ENCODE results near the gene CCDC27. TPM values are rescaled to one million over a fixed set of nuclear protein-coding genes. Genes with fewer than 3 reads are reported as not detected.

CCDC27 gene
- total RNA-seq, 3 donors from 2014 or later: not detected

DNA sequence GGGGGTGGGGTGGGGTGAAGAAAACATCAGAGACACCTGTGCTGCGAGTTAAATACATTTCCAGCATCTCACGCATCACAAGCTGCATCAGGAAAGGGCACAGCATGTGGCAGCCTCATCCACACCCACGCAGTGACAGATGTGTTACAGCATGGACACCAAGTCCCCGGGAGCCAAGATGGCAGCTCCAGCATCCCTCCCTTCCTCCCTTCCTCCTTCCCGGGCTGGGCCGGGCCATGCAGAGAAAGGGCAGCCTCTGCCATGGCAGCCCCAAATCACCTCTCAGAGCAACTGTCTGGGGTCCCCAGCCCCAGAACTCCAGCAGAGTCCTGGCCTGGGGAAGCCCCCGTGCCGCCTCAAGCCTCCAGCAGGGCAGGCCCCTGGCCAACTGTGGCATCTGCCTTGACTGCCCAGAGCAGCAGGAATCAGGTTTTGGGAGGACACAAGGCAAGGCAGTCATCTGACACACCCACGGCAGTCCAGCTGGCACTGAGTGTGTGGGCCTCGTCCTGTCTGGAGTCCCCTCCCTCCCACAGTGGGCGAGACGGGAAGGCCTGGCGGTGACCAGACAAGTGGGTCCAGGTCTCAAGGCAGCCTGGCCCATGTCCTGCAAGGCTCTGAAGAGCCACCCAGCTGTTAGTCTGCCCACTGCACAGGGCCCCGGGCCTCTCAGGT, 26.5 kb downstream of the CCDC27 start:
- H3K36me3 ChIP-seq (ENCODE audit: low read depth): peaks cover 8% of the 10 kb centered on the region
- H3K4me3 ChIP-seq: no peak overlapping the region
- TF ChIP-seq, protein P1, sequence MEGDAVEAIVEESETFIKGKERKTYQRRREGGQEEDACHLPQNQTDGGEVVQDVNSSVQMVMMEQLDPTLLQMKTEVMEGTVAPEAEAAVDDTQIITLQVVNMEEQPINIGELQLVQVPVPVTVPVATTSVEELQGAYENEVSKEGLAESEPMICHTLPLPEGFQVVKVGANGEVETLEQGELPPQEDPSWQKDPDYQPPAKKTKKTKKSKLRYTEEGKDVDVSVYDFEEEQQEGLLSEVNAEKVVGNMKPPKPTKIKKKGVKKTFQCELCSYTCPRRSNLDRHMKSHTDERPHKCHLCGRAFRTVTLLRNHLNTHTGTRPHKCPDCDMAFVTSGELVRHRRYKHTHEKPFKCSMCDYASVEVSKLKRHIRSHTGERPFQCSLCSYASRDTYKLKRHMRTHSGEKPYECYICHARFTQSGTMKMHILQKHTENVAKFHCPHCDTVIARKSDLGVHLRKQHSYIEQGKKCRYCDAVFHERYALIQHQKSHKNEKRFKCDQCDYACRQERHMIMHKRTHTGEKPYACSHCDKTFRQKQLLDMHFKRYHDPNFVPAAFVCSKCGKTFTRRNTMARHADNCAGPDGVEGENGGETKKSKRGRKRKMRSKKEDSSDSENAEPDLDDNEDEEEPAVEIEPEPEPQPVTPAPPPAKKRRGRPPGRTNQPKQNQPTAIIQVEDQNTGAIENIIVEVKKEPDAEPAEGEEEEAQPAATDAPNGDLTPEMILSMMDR (IDR thresholded peaks at IDR 0.05): no peak
- H3K9me3 ChIP-seq: no peaks in the 10 kb centered on the region
- peak in 1 of 3 donors; percentile 45 for DNase-seq
- intact Hi-C loops (cut with DNase I, micrococcal nuclease): no loop called here
- H3K4me1 ChIP-seq (ENCODE audit: low read depth): peaks cover 14% of the 10 kb centered on the region
- ATAC-seq: no peak

DNA sequence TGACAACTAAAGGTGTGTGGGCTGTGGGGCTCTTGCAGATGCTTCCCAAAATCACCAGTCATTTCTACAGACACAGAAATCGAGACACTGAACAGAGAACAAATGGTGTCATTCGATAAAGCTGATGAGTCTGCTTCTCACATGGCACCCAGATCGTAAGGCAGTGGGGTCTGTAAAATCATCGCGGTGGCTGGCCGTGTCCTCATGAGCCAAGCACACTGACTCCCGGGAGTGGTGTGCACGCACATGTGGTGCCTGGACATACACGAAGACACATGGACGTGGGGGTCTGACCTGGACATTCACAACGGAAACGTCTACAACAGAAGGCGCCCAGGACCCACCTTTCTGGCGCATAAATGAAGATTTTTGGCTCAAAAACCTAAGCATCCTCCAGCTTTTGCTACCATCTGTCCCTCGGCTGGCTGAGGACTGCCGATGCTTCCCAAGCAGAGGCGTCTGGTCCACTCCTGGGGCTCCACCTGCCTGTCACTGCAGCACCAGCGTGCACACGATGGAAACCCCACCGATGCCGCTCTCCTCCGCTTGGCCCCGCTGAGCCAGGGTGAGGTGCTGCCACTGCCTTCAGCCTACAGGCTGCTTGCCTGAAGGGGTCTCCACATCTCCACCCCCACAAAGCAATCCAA, 27.1 kb downstream of the CCDC27 start:
- Histone ChIP-seq H3K9me3 (no peaks in the 10 kb centered on the region), H3K36me3 (ENCODE audit: low read depth) (peaks cover 14% of the 10 kb centered on the region), H3K4me3 (no peak overlapping the region), H3K4me1 (ENCODE audit: low read depth) (peaks cover 14% of the 10 kb centered on the region)
- no peak for ATAC-seq
- TF ChIP-seq, protein P1 (IDR thresholded peaks at IDR 0.05): no peak
- intact Hi-C loops (cut with DNase I, micrococcal nuclease): no loop called here
- peak in 1 of 3 donors; percentile 36 for DNase-seq

DNA sequence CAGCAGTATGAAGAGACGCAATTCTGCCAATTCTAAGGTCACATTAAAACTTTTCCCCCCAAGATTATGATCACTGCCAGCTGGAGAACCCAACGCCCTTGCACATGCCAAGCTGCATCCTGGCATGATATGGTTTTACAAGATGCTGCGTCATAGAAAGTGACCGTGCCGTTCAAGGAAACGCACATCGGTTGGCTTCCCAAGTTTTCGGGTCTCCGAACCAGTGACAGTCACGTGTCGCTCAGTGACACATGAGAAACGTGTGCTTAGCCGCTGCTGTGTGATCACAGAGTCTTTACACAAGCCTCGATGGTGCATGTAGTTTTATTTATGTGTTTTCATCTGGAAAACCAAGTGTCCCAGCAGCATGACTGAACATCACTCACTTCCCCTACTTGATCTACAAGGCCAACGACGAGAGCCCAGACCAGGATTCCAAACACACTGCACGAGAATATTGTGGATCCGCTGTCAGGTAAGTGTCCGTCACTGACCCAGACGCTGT, 27.7 kb downstream of the CCDC27 start:
- ATAC-seq (no peak), DNase-seq (no peak)
- Histone ChIP-seq H3K9me3 (no peaks in the 10 kb centered on the region), H3K4me1 (ENCODE audit: low read depth) (peaks cover 14% of the 10 kb centered on the region), H3K4me3 (no peak overlapping the region), H3K36me3 (ENCODE audit: low read depth) (peaks cover 17% of the 10 kb centered on the region)
- TF ChIP-seq, protein P1 (IDR thresholded peaks at IDR 0.05): no peak
- intact Hi-C loops (cut with DNase I, micrococcal nuclease): no loop called here

DNA sequence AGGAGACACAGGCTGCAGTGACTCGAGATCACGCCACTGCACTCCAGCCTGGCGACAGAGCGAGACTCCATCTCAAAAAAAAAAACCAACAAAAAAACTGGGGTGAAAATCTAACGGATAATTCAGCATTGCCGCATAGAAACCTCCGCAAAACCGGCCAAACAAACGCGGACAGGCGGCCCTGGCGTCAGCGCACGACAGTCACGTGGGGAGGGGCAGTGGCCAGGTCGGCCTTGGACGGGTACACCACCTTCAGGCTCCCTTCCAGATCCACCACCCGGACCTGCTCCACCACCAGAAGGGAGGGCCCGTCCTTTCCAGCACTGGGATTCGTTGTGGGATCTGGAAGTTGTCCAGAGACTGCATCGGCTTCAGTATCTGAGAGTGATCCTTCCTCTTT, 28.7 kb downstream of the CCDC27 start:
- no peak overlapping the region for H3K4me3 ChIP-seq
- intact Hi-C loops (cut with DNase I, micrococcal nuclease): no loop called here
- peak in 1 of 3 donors; percentile 38 for DNase-seq
- no peak for ATAC-seq
- peaks cover 5% of the 10 kb centered on the region for H3K4me1 ChIP-seq (ENCODE audit: low read depth)
- peaks cover 17% of the 10 kb centered on the region for H3K36me3 ChIP-seq (ENCODE audit: low read depth)
- TF ChIP-seq, protein P1 (IDR thresholded peaks at IDR 0.05): no peak
- no peaks in the 10 kb centered on the region for H3K9me3 ChIP-seq

DNA sequence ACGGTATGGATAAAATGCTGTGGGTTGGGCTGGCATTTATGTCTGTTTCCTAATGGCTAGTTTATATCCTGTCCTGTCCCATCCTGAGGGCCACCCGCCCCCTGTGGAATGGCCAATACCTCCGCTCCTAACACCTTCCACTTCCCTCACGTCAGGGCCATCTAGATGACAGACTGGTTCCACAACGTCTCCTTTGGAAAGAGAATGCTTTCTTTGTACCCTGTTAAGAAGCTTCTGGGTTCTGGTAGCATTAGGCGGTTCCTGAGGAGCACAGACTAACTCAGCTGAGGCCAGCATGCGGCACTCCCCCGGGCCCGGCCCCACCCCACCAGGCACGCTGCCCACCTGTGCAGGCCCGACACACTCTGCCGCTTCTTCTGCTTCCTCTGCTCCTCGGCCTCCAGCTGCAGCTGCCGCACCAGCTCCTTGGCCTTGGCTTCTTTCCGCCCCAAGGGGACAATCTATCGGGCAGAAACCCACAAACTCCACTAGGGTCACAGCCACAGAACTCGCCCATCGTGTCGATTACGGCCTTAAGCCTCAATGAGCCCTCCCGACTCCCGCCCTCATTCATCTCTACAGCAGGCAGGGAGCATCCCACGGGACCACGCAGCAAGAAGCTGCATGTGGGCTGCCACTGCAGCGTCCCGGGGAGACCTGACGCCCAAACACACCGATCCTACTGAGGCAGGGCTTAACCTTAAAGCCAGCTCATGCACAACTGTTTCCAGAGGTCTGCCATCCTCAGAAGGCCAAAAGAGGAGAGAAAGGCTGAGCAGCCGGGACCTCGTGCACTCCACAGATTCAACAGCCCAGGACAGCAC, 31.6 kb downstream of the CCDC27 start:
- Histone ChIP-seq H3K36me3 (ENCODE audit: low read depth) (peaks cover 17% of the 10 kb centered on the region), H3K4me1 (ENCODE audit: low read depth) (no peaks in the 10 kb centered on the region), H3K4me3 (no peak overlapping the region), H3K9me3 (no peaks in the 10 kb centered on the region)
- intact Hi-C loops (cut with DNase I, micrococcal nuclease): no loop called here
- TF ChIP-seq, protein P1 (IDR thresholded peaks at IDR 0.05): no peak
- peak in 1 of 3 donors; percentile 32 for DNase-seq
- no peak for ATAC-seq
